Stimulated activated CD8-positive, alpha-beta memory T cell treated with anti-CD3 and anti-CD28 coated beads, Interleukin-2, amount 100 ng/mL, for 1 hour (primary cell): ENCODE results near the gene ADAMTS6.
"Not testable (repeated sequence)": the region's sequence is repeated elsewhere in the genome, so short reads cannot be mapped to it uniquely, and the experiment has no call there.

ENCODE experiments used
- DNase-seq, 2 donors: peaks; one replicate each; pipeline ENCODE4 v3.0.0-alpha.2; 2020; ENCODE audit warnings: low read depth in 2 of 2

Gene ADAMTS6, protein sequence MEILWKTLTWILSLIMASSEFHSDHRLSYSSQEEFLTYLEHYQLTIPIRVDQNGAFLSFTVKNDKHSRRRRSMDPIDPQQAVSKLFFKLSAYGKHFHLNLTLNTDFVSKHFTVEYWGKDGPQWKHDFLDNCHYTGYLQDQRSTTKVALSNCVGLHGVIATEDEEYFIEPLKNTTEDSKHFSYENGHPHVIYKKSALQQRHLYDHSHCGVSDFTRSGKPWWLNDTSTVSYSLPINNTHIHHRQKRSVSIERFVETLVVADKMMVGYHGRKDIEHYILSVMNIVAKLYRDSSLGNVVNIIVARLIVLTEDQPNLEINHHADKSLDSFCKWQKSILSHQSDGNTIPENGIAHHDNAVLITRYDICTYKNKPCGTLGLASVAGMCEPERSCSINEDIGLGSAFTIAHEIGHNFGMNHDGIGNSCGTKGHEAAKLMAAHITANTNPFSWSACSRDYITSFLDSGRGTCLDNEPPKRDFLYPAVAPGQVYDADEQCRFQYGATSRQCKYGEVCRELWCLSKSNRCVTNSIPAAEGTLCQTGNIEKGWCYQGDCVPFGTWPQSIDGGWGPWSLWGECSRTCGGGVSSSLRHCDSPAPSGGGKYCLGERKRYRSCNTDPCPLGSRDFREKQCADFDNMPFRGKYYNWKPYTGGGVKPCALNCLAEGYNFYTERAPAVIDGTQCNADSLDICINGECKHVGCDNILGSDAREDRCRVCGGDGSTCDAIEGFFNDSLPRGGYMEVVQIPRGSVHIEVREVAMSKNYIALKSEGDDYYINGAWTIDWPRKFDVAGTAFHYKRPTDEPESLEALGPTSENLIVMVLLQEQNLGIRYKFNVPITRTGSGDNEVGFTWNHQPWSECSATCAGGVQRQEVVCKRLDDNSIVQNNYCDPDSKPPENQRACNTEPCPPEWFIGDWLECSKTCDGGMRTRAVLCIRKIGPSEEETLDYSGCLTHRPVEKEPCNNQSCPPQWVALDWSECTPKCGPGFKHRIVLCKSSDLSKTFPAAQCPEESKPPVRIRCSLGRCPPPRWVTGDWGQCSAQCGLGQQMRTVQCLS (N-terminal part only)

GRCh38 chr5:65481635-65482295 is at the start of gene ADAMTS6:
Gene ADAMTS6, minus strand, starts transcription at chr5:65481920. Its CDS starts 8,247 bp downstream, at chr5:65473673.
- peak; percentile 38 to 53 for DNase-seq

- no peak for DNase-seq
Measured at GRCh38 chr5:65530904-65531303, 49.2 kb upstream of the ADAMTS6 start.

GRCh38 chr5:65525726-65526125 is 44.0 kb upstream of the ADAMTS6 start:
- no peak for DNase-seq

DNA sequence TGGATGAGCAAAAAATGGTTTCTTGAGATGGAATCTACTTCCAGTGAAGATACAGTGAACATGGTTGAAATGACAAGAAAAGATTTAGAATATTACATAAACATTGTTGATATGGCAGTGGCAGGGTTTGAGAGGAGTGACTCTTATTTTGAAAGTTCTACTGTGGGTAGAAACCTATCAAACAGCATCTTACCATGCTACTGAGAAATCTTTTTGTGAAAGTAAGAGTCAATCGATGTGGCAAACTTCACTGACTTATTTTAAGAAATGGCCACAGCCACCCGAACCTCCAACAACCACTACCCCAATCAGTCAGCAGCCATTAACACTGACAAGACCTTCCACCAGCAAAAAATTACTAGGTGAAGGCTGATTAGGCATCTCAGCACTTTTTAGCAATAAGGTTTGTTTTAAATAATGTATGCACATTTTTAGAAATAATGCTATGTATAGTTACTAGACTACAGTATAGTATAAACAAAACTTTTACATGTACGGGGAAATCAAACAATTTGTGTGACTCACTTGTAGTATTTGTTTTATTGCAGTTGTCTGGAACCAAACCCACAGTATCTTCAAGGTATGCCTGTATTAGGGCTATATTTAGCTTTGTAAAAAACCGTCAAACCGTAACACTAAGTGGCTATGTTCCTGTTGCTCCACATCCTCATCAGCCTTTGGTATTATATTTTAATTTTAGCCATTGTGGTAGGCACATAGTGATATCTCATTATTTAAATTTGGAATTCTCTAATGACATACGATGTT is 30.6 kb upstream of the ADAMTS6 start:
- no peak for DNase-seq

- no peak for DNase-seq
Measured at GRCh38 chr5:65508978-65509377, 27.3 kb upstream of the ADAMTS6 start.

DNA sequence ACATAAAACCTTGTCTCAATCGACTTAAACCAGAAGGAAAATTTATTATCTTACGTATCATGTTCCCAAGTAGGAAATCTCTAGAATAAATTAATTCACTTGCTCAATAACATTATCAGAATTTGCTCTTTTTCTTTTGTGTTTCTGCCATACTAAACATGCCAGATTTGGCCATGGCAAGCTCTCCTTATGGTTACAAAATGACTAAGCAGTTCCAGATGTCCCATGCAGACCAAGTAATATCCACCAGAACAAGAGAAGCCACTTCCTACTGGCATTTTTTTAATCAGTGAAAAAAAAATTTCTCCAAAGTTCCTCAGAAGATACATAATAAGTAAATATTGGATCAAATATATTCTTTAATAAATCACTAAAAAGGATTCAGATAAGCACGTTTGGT is 25.2 kb upstream of the ADAMTS6 start:
- no peak for DNase-seq

DNA sequence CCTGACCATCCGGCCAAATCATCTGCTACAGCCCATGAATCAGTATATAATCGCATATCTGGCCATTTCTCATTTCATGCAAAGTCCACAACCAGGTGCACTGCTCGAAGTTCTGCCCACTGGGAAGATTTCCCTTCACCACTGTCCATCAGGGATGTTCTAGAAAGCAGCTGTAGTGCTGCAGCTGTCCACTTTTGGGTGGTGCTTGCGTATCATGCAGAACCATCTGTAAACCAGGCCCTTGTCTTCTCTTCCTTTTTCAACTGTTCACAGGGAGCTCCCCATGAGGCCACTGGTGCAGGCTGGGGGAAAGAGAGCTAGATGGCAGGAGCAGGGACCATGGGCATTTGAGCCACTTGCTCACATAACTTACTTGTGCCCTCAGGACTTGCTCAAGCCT is 7.4 kb upstream of the ADAMTS6 start:
- no peak for DNase-seq

GRCh38 chr5:65488038-65488687 is 6.4 kb upstream of the ADAMTS6 start:
- not testable (repeated sequence) for DNase-seq

GRCh38 chr5:65486803-65487202 is 5.1 kb upstream of the ADAMTS6 start:
- not testable (repeated sequence) for DNase-seq

DNA sequence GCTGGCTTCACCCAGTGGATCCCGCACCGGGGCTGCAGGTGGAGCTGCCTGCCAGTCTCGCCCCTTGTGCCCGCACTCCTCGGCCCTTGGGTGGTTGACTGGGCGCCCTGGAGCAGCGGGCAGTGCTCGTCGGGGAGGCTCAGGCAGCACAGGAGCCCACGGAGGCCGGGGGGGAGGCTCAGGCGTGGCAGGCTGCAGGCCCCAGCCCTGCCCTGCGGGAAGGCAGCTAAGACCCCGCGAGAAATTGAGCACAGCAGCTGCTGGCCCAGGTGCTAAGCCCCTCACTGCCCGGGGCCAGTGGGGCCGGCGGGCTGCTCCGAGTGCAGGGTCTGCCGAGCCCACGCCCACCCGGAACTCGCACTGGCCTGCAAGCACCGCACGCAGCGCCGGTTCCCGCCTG is 3.7 kb upstream of the ADAMTS6 start:
- no peak for DNase-seq

GRCh38 chr5:65483546-65484346 is 2.0 kb upstream of the ADAMTS6 start:
- no peak for DNase-seq

GRCh38 chr5:65482736-65483545 is 1.2 kb upstream of the ADAMTS6 start:
- no peak for DNase-seq

DNA sequence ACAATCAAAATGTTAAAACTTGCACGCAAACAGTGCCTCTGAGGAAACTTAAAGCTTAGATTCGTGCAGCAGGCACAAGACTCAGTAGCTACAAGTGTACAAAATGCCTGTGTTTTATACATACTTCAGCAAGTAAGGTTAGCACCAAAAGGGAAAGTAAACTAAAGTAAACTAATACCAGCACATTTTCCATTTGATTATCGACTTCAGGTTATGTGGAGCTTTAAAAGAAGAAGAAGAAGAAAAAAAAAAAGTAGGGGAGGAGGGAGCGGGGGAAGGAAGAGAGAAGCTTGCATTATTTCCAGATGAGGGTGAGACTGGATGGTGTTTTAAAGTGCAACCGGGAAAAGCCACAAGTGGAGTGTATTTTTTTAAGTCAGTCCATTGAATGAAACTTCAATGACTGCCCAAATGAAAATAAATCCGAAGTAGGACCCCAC is 596 bp upstream of the ADAMTS6 start:
- no peak for DNase-seq

GRCh38 chr5:65481171-65481581 is 544 bp downstream of the ADAMTS6 start:
- DNase-seq: no peak

DNA sequence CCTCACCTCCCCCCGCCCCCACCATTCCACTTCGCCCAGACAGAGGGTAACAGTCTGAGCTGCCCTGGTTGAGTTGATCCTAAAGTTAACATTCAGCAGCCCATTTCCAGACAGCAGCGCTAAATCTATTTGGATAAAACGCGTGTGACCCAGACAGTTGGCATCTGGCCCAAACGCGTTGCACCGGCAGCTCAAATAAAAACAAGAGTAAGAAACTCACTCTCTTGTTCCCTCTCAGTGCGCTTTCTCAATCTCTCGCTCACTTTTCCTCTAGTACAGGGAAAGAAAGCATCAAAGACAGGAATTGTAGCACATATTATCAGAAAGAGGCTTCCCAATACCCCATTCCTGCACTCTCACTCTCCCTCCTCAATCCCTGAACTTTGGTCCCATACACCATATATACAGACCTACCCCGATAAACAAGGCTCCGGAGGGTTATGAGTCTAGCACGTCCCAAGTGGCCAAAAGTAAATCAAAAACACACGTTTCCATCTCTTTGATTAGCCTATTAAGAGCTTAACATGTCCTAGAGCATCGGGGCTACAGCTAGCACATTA is 1.3 kb downstream of the ADAMTS6 start:
- DNase-seq: no peak

GRCh38 chr5:65479527-65479926 is 2.2 kb downstream of the ADAMTS6 start:
- no peak for DNase-seq

DNA sequence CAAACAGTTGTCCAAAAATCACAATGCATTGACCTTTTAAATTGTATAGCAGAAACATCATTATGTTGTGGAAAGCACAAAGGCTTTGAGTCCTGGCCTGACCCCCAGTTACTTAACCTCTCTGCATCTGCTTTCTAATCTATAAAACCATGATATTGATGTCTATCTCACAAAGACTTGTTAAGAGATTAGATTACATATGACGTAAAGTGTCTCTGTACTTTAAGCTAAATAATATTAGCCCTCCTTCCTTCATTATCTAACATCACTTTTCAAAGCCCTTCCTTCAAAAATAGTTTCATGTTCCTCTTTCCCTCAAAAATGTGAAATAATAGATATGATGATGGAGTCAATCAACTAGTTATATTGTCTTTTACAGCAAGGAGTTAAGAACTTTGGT is 3.4 kb downstream of the ADAMTS6 start:
- DNase-seq: no peak

DNA sequence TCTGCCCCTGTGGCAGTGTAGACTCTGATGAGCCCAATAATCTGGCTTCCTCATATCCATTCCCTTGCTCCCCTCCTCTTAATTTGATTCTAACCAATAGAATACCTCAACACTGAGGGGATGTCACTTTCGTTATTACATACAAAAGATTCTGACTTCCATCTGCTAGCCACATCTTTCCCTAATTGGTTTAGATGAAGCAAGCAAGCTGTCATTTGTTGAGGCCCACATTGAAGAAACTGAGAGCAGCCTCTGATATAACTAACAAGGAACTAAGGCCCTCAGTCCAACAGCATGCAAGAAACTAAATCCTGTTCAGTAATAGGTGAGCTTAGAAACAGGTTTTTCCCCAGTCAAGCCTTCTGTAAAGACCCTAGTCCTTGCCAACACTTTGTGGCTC is 5.8 kb downstream of the ADAMTS6 start:
- DNase-seq: no peak

DNA sequence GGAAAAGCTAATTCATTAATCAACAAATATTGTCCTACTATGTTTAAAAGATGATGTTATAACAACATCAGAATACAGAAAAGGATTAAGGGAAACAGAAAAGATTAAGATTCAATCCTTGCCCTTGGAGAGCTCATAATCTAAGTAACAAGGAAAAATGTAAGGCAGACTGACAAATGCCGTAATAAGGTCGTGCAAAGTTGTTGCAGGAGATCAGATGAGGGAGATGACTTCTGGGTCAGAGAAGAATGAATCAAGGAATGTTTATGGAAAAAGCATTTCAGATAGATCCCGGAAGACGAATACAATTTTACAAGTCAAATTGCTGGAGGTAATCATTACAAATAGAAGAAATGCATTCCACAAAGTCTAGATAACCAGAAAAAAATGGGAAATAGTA is 6.4 kb downstream of the ADAMTS6 start:
- no peak for DNase-seq
